CD1c-positive myeloid dendritic cell (primary cell): ENCODE measurements around the gene PARVA.

Experiments used
- DNase-seq: peaks from one replicate; pipeline ENCODE4 v3.0.0-alpha.2; 2016; ENCODE audit errors: extremely low spot score

Gene PARVA

DNA sequence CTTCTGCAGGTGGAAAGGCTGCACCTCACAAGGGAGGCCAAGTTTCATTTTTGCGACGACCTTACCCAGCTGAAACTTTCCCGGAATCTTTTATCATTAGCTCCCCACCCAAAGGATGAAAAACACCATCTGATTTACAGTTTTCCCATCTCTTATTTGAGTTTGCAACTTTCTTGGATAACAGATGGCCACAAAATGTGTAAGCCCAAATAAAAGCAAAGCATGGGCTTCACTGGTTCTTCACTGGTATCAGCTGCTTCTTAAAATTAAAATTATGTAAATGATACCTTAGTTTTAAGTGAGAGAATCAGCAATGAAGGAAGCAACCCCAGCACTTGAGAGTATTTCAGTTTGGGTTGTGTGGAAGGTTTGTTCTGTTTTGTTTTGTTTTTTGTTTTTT, 55.8 kb downstream of the PARVA start:
- no peak for DNase-seq

DNA sequence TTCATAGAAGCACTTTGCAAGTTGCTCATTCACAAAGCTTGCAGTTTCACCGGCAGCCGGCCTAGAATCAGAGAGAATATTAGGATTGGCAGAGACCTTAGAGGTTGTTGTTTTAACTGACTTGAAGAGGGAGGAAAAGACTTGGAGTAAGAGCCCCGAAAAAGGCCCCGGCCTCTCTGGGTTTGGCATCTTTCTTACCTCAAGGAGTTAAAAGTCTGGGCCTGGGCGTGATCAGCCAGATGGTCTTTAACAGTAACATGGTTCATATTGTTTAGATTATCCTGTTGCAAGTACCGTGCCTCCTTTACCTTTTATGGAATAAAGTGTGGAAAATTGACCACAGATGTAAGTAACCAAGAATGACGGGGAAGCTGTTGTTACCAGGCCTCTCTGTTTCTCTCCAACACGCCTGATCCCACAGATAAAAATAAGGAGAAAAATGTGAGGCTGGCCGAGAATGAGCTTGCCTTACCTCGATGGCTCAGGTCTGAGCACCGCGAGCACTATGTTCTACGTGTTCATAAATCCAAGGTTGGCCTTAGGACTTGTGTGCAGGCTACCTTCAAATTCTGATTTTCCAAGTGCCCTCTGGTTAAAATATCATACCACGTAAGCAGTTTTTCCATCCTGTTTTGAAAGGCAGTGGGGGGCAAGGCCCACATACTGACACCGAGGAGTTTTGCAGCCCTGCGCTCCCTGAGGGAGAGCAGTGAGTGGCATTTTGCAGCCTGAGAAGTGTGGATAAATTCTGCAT, 56.4 kb downstream of the PARVA start:
- no peak for DNase-seq

DNA sequence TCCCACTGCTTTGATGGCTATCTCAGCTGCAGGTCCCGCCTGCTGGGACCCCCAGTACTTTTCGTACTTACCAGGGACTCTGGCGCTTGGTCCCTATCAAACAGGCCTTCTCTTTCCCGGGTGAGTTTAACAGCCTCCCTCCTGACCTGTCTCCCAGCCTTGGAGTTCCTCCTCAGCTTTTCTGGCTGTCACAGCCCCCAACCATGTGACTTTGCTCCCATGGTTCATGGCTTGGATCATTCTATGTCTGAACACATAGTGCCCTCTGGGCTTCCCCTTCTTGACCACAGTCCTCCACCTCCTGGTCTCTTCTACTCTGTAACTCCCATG, 56.9 kb downstream of the PARVA start:
- no peak for DNase-seq

DNA sequence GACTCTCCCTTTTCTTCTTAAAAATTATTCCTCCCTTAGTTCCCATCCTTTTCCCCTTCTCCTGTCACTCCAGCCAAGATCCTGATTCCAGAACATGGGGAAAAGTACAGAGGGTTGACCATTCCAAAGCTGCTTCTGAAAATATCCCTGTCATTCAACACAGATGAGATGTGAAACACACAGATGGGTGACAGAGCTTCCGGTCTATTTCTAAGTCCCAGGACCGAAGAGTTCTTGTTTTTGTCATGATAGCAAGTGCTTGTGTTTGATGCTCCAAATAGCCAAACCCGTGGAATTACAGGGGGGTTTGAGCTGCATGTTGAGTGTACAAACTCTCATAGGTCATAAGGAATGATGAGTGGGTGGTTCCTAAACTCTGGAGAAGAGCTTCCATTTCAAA, 57.9 kb downstream of the PARVA start:
- DNase-seq, result no peak

DNA sequence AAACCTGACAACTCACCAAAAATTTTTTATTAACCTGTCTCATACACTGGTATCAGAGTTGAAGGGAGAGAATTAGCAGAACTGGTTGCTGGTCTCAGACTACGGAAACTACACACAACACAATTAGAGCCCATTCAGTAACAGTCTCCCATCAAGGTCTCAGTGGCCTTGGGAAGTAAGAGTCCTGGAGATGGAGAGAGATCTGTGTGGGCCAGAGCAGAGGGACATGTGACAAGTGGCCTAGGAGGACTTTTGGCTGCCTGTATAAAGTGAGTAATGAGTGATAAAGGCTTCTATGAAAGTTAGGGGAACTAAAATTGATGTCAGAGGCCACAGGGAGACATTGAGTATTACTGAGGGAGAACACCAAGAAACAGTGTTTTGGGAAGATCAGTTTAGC, 58.9 kb downstream of the PARVA start:
- no peak for DNase-seq

DNA sequence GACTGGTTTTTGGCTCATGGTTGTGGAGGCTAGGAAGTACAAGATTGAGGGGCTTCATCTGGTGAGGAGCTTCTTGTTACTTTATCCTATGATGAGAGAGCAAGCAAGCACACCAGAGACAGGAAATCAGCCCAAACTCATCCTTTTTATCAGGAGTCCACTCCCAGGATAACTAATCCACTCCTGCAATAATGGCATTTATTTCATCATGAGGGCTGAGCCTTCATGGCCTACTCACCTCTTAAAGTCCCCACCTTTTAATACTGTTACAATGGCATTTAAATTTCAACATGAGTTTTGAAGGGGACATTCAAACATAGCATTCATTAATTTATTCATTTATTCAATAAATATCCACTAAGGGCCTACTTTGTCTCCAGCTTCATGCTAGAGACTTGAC, 60.9 kb downstream of the PARVA start:
- no peak for DNase-seq

DNA sequence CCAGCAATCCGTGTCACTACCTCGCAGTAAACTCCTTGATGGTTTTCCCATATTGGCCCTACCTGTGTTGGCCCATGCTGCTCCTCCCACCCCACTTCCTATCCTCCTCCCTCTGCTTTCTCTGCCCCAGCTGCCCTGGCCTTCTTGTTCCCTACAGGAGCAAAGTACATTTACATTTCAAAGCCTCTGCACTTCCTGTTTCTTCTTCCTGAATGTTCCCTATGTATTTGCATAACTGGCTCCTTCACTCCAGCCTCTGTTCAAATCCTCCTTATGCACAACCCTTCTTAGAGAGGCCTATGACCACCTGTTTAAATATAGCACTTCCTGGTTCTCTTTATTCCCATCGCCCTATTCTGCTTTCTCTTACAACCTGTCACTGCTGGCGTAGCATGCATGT, 62.2 kb downstream of the PARVA start:
- DNase-seq, result no peak

DNA sequence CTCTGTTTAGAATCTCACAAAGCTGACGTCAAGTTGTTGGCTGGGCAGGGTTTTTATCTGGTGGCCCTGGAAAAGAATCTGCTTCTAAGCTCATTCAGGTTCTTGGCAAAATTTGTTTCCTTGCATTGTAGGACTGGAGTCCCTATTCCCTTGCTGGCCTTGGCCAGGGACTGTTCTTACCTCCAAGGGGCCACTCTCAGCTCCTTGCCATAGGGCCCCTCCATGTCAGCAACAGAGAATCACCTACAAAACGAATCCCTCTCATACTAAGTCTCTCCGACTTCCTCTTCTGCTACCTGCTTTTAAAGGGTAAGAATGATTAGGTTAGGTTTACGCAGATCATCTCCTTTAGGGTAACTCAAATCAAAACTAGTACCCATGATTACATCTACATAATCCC, 63.2 kb downstream of the PARVA start:
- DNase-seq, result no peak

DNA sequence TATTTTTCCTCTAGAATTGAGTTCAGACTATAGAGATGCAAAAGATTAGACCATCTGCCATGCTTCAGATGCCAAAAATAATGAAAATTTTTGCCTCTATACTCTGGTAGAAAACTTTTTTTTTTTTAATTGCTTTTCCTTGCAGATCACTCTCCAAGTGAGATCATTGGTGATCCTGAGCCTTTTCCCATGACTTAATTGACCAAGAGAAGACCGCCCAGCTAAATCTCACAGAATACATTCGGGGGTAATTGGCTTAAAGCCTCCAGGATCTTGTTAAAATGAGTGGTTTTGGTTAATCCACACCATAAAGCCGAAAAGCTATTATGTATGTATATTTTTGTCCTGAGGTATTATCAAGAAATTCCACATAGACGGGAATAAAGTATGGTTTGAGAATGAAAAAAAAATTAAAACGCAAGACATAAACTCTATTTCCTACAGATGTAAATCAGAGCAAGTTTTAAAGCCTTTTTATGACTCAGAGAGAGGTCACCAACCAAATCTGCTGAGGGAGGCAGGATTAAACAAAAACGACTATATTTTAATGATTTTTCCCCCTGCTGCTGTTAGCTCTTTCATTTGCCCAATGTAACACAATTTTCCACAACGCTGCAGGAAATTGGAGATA, 64.0 kb downstream of the PARVA start:
- DNase-seq, result no peak

DNA sequence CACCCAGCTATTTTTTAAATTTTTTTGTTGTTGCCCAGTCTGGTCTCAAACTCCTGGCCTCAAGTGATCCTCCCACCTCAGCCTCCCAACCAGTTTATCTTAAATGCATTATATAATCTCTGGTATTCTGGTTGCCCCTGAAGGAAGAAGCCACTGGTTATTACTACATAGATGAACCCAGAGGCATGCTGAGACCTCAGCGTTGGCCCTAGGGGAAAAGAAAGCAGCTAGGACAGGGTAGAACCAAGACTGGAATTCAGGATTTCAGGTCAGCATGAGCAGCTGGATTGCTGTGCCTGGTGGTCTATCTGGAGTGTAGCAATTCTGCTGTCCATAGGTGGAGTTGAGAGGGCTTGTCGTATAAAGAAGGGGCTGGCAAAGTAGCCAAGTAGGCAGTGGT, 67.2 kb downstream of the PARVA start:
- DNase-seq, result no peak

DNA sequence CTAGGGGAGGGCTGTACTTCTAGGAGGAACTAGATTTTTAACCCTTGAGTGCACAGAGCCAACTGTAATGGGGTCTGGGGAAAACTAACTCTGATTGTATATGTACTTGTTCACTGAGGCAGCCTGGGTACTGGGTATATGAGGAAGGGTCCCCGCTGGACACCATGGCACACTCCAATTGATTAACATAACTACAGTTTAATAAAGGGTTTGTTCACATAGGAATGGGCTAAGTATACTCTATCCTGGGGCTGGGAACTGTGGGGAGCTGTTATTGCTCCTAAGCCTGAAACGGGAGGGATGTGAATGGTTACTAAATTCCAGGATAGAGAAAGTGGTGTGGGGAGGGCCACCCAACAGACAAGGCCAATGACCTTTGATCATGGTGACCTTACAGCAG, 67.6 kb downstream of the PARVA start:
- no peak for DNase-seq

DNA sequence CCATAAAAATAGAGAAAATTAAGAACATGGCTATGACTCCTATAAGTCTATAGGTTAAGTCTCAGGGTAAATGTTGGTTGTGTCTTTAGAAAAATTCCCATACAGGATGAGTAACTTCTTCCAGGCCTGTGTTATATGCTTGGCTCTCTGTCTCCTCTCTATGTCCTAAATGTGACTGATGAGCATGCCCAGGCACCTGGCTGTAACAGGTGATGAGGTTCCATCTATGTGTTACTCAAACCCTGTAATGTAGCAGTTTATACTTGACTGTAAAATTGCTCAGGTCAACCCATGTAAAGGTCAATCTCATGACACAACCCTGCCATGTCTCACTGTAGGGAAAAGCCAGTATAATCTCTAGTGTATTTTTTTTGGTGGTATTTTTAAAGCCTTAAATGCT, 69.5 kb downstream of the PARVA start:
- DNase-seq, result no peak

DNA sequence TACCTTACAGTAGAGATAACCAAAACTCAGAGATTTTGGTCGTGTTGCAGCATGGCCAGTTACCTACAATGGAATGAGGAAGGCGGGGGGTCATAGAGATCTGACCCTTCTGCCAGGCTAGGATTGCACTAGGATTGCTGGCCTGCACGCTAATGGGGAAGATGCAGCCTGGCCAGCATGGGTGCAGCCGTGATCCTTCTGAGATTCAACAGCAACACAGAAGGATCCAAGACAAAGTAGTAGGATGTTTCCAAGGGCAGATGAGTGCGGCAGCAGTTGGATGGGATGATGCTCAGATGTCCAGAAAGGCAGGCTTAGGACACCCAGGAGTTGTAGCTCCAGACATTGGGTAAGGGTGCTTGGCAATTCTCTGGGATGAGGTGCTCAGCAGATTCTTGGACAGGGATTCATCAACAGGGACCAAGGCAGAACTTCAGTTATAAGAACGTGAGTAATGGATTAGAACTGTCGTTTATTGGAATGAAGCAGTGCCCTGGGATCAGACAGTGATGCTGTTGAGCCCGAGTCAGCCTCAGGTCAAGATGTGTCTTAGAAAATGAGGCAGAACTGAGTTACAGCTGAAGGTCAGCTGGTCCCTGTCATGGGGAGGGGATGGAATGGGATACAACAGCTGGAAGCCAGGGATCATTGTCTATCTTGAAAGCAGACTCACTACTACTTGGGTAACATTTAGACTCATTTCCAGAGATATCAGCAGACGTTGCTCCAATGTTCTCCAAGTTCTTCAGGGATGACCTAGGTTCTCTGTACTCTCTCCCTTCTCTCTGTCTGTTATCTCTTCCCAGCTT, 71.0 kb downstream of the PARVA start:
- DNase-seq, result no peak

DNA sequence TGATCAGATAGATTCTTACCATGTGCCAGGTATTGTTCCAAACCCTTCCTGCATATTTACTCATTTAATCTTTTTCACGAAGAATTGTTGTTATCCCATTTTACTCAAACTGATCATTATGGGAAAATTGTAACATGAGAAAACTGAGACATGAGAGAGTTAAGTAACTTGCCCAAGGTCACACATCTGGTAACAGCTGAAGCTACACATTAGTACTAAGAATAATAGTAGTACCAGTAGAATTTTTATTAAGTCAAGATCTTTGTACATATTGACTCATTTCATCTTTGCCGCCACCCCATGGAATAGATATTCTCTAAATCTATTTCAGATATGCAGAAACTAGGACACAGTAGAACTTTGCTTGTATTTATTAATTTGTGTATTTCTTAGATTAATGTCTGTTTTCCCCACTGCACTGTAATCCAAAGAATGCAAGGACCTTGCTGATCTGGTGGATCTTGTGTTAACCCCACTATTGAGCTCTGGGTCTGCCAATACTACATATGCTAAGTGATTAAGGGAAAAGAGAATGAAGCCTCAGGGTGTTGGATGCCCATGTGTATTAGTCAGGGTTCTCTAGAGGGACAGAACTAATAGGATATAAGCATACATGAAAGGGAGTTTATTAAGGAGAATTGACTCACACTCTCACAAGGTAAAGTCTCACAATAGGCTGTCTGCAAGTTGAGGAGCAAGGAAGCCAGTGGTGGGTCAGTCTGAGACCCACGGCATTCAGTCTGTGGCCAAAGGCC, 72.8 kb downstream of the PARVA start:
- no peak for DNase-seq

DNA sequence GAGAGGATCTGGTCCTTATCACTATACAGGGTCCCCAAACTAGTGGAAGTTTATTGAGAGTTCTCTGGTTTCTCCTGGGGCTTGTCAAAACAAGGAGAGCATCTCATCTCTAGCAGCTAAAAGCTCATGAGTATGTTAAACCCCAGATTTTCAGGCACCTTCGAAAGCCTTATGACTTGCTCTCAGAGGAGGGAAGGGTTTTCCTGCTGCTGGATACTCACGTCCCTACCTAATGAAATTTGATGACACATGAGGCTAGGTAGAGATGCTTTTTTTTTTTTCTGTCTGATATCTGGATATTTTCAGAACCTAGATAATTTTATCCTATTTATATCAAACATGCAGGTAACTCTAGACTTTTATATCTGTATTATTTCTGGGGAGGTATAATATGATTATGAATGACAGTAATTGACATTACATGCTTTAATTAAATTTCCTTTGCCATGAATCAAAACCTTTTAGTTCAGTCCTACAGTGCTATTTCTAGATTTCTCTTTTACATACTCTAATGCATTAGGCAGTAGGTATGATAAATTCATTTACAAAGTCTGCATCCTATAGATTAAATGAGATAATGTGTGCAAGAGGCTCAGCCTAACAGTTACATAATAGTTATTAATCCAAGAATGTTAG, 73.9 kb downstream of the PARVA start:
- DNase-seq, result no peak

DNA sequence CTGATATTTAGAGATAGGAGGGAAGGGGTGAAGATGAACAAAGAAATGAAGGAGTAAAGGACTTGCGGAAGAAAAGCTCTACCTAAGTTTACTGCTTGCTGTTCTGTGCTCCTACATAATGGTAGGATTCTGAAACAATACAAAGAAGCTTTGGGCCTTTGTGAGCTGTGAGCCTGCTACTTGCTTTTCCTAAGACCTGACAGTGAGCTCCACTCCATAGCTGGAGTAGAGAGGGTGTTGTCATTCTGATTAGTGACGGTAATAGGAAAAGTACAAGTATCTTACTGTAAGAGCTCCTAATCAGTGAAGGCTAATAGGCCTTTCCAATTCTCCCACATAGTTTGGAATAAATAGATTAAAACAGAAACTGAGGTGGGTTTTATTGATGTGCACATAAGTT, 75.9 kb downstream of the PARVA start:
- no peak for DNase-seq

DNA sequence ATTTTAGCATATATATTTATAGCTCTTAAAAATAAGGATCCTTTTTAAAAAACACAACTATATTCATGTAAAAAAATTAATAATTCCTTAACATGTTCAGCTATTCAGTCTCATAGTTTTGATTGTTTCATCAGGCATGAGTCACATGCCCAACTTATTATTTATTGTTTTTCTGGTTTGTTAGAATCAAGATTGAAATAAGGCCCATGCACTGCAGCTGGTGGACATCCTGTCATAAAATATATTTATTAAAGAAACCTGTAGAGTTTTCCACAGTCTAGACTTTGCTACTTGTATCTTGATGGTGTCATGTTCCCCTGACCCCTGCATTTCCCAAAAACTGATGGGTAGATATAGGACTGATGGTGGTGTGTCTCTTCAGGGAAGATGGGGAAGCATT, 77.4 kb downstream of the PARVA start:
- no peak for DNase-seq

DNA sequence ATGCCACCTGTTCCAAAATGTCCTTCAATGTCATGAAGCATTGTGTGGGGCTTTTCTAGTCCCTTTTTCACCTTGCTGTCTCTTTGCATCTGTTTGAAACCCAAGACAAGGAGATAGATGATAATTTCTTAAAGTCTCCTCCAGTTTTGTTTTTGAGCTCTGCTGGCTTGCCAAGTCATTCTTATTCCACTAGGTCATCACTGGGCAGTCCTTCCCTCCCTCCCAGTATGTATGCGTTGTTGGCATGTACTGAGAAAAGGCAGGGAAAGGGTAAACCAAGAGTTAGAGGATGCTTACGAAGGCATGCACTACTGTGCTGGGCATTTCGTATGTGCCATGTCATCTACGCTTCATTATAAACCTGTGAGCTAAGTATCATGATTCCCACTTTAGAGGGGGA, 78.6 kb downstream of the PARVA start:
- DNase-seq, result no peak

DNA sequence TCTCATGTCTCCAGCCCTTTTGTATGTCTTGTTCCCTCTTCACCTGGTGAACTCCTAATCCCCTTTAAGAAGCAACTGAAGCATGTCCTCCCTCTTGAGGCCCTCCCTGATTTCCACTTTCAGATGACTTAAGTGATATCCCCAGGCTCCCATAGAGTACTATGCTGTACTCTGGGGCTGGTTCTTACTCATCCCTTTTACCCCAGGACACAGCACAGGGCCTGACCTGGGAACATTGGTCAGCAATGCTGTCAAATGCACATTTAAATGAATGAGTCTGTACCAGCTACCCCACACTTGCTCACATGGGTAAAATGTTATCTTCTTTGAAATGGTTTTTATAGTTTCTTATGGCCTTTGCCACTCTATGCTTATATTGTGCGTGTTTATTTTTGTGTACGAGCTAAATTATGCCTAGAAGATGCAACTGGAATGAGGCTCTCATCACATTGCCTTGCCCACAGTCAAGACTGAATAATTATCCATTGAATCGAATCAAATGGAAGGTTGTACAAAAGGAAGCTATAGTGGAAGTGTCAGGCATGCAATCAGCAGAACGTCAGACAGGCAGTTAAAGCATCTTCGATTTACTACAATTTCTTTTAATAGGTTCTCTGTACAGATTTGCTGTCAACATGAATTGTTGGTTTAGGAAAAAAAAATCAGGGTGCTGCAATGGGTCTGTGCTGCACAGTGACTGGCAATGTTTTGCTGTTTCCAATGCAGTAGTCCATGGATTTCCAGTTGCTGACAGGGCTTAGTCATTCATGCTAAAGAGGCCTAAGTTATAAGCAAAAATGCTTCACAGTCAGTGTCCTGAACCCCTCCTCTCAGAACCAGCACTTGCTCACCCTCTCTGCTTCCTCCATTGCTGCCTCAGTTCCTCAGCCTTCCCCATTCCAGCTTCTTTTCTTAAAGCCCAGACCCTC, 79.5 kb downstream of the PARVA start:
- DNase-seq, result no peak

DNA sequence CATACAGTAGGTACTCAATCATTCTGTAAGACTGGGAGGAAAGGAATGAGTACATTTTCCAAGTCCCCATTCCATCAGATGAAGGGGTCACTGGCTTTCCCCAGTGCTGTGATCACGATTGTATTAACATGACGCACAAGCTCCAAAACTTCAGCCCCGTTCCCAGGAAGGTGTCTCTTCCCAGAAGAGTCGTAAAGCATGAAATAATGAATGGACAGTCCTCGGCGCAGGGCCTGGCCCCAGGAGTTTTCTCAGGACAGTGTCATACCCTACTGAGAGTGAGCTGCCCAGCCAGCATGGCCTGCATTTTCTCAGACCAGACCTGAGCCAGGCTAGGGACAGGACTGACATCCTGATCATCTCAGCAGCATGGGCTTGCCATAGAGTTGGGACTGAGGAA, 80.7 kb downstream of the PARVA start:
- DNase-seq, result no peak

DNA sequence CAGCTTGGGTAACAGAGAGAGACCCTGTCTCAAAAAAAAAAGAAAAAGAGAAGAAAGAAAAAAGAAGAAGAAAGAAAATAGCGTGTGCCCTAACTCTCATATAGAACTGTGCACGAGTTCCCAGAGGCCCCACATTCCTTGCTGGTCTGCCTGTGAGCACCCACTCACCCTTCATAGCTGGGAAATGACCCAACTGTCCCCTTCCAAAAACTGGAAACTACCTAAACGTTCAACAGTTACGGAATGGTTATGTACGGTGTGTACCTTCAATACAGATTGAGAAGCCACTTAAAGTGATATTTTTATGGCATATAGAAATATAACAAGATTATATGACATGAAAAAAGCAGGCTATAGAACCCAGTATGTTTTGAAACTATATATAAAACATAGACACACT, 82.0 kb downstream of the PARVA start:
- no peak for DNase-seq
